ENCODE data around the gene ELF4. TPM values are rescaled to one million over a fixed set of nuclear protein-coding genes. Genes with fewer than 3 reads are reported as not detected.

Gene ELF4
- total RNA-seq, result 10 to 100 TPM; 20.1 to 56.1 (median 44.2) TPM

GRCh38 chrX:130110379-130111219, at the start of gene ELF4:
Gene ELF4, minus strand, starts transcription at chrX:130110497. Its CDS starts 29,167 bp downstream, at chrX:130081330.
- Histone ChIP-seq H3K9me3 (no peaks in the 10 kb centered on the region), H3K4me3 (peak within 1 kb of the TSS; percentile 65 to 88 (median 78)), H3K27ac (peak within 1 kb of the TSS; percentile 93 to 99 (median 96)), H3K27me3 (no peaks in the 10 kb centered on the region), H3K4me1 (peaks cover 6 to 31% (median 8%) of the 10 kb centered on the region in 4 donors), H3K36me3 (no peaks in the 10 kb centered on the region)
- intact Hi-C loops (cut with DNase I; ENCODE audit: low total_unique reads) (no loop called here), in situ Hi-C loops (cut with MboI; ENCODE audit: low pct_ligation_motif_present in 1 of 4, low pct_unique_long_range_greater_than_20kb in 1 of 4, low sequenced_read_pairs in 3 of 4) (no loop called here)
- 63% methylated on average over 62 of the region's 123 CpGs; no CpG with 5 or more reads in 1 of the 2 donors for WGBS, 2 donors (ENCODE audit: low coverage in 1 of 2)
- DNase-seq, result peak; percentile 65
- TF ChIP-seq, protein P1, sequence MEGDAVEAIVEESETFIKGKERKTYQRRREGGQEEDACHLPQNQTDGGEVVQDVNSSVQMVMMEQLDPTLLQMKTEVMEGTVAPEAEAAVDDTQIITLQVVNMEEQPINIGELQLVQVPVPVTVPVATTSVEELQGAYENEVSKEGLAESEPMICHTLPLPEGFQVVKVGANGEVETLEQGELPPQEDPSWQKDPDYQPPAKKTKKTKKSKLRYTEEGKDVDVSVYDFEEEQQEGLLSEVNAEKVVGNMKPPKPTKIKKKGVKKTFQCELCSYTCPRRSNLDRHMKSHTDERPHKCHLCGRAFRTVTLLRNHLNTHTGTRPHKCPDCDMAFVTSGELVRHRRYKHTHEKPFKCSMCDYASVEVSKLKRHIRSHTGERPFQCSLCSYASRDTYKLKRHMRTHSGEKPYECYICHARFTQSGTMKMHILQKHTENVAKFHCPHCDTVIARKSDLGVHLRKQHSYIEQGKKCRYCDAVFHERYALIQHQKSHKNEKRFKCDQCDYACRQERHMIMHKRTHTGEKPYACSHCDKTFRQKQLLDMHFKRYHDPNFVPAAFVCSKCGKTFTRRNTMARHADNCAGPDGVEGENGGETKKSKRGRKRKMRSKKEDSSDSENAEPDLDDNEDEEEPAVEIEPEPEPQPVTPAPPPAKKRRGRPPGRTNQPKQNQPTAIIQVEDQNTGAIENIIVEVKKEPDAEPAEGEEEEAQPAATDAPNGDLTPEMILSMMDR (IDR thresholded peaks at IDR 0.05), result no peak
- TF ChIP-seq EP300 (IDR thresholded peaks at IDR 0.05; ENCODE audit: low read depth) (no peak), POLR2A (IDR thresholded peaks at IDR 0.05) (peak; percentile 36), POLR2AphosphoS5 (IDR thresholded peaks at IDR 0.05) (peak in 2 of 3 donors; percentile 6 to 25)

DNA sequence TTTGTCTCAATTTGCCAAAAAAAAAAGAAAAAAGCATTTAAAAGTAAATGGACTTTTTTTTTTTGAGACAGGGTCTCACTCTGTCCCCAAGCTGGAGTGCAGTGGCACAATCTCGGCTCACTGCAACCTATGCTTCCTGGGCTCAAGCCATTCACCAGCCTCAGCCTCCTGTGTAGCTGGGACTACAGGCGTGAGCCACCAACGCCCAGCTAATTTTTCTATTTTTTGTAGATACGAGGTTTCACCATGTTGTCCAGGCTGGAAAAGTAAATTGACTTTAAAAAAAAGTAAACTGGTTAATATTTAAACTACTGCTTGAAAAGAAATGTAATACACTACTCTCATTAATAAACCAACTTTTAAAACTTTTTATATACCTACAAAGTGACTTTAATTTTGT, 49.5 kb upstream of the ELF4 start:
- TF ChIP-seq POLR2AphosphoS5 (IDR thresholded peaks at IDR 0.05), result no peak
- TF ChIP-seq EP300 (IDR thresholded peaks at IDR 0.05; ENCODE audit: low read depth), result no peak
- TF ChIP-seq, protein P1 (IDR thresholded peaks at IDR 0.05), result no peak
- no peak for TF ChIP-seq POLR2A (IDR thresholded peaks at IDR 0.05)
- in situ Hi-C loops (cut with MboI; ENCODE audit: low pct_ligation_motif_present in 1 of 4, low pct_unique_long_range_greater_than_20kb in 1 of 4, low sequenced_read_pairs in 3 of 4) (no loop called here), intact Hi-C loops (cut with DNase I; ENCODE audit: low total_unique reads) (no loop called here)
- H3K27ac ChIP-seq, result no peak overlapping the region
- no peaks in the 10 kb centered on the region for H3K27me3 ChIP-seq
- H3K4me1 ChIP-seq, result peaks cover 0 to 7% (median 3%) of the 10 kb centered on the region in 4 donors
- 65% methylated on average over 4 of the region's 4 CpGs; no CpG with 5 or more reads in 1 of the 2 donors for WGBS, 2 donors (ENCODE audit: low coverage in 1 of 2)
- no peak for DNase-seq
- no peaks in the 10 kb centered on the region for H3K36me3 ChIP-seq
- no peaks in the 10 kb centered on the region for H3K9me3 ChIP-seq
- H3K4me3 ChIP-seq, result no peak overlapping the region

- DNase-seq, result no peak
- Histone ChIP-seq H3K27ac (no peak overlapping the region), H3K4me1 (peaks cover 0 to 3% (median 0%) of the 10 kb centered on the region in 4 donors), H3K27me3 (no peaks in the 10 kb centered on the region), H3K36me3 (no peaks in the 10 kb centered on the region), H3K9me3 (no peaks in the 10 kb centered on the region), H3K4me3 (no peak overlapping the region)
- in situ Hi-C loops (cut with MboI; ENCODE audit: low pct_ligation_motif_present in 1 of 4, low pct_unique_long_range_greater_than_20kb in 1 of 4, low sequenced_read_pairs in 3 of 4) (no loop called here), intact Hi-C loops (cut with DNase I; ENCODE audit: low total_unique reads) (no loop called here)
- WGBS, 2 donors (ENCODE audit: low coverage in 1 of 2), result 68% methylated on average over 2 of the region's 2 CpGs; no CpG with 5 or more reads in 1 of the 2 donors
- TF ChIP-seq POLR2AphosphoS5 (IDR thresholded peaks at IDR 0.05), result no peak
Measured at GRCh38 chrX:130158311-130158710, 48.0 kb upstream of the ELF4 start.

DNA sequence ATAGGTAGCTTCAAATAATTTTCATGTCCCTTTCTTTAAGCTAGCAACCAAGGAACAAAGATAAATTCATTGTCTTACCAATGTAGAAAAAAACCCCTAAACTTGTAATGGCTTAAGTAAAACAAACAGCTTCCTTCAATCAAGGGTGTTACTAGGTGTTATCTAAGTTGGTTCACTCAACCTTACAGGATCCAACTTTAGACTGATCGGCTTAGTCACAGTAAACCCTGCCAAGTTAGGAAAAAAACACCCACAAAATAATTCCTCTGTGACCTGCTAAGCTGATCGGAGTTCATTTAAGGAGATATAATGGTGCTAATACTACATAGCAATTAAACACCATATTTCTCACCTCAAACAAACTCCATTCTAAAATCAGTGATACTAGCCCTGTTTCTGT, 45.3 kb upstream of the ELF4 start:
- H3K4me3 ChIP-seq, result no peak overlapping the region
- intact Hi-C loops (cut with DNase I; ENCODE audit: low total_unique reads), result no loop called here
- TF ChIP-seq POLR2A (IDR thresholded peaks at IDR 0.05), result no peak
- TF ChIP-seq, protein P1 (IDR thresholded peaks at IDR 0.05), result no peak
- TF ChIP-seq POLR2AphosphoS5 (IDR thresholded peaks at IDR 0.05), result no peak
- TF ChIP-seq EP300 (IDR thresholded peaks at IDR 0.05; ENCODE audit: low read depth), result no peak
- in situ Hi-C loops (cut with MboI; ENCODE audit: low pct_ligation_motif_present in 1 of 4, low pct_unique_long_range_greater_than_20kb in 1 of 4, low sequenced_read_pairs in 3 of 4), result no loop called here
- H3K36me3 ChIP-seq, result no peaks in the 10 kb centered on the region
- WGBS, 2 donors (ENCODE audit: low coverage in 1 of 2), result 77 to 100% methylated on average over 2 of the region's 2 CpGs
- no peak for DNase-seq
- H3K27me3 ChIP-seq, result no peaks in the 10 kb centered on the region
- H3K4me1 ChIP-seq, result no peaks in the 10 kb centered on the region
- no peak overlapping the region for H3K27ac ChIP-seq
- no peaks in the 10 kb centered on the region for H3K9me3 ChIP-seq

Measured in transverse colon (tissue), 4 donors.